ENCODE data around the gene HYAL3.

HYAL3 gene

GRCh38 chr3:50266836-50267235 is 32.4 kb downstream of the HYAL3 start:
- no peak overlapping the region for H3K4me2 ChIP-seq (ENCODE audit: low read length)
- H3K36me3 ChIP-seq (ENCODE audit: control insufficient read depth, low read length): no peaks in the 10 kb centered on the region
- TF ChIP-seq CTCF (IDR thresholded peaks at IDR 0.05; ENCODE audit: low read depth, low read length, poor library complexity, severe bottlenecking) (no peak), EZH2phosphoT487 (IDR thresholded peaks at IDR 0.05; ENCODE audit: borderline replicate concordance, low read length) (no peak)
- H3K27ac ChIP-seq (ENCODE audit: low read depth, low read length): no peak overlapping the region
- no peaks in the 10 kb centered on the region for H3F3A ChIP-seq (ENCODE audit: control insufficient read depth, insufficient read depth)
- H3K9me3 ChIP-seq (ENCODE audit: control insufficient read depth, insufficient read depth, low read length): no peaks in the 10 kb centered on the region
- no peaks in the 10 kb centered on the region for H3K79me2 ChIP-seq (ENCODE audit: control insufficient read depth, low read length)
- no peaks in the 10 kb centered on the region for H3K9me2 ChIP-seq (replicated peaks; ENCODE audit: control insufficient read depth, low read length)
- H3K4me1 ChIP-seq (ENCODE audit: control insufficient read depth, low read length): no peaks in the 10 kb centered on the region
- no peaks in the 10 kb centered on the region for H4K20me1 ChIP-seq (ENCODE audit: control insufficient read depth, insufficient read depth, low read depth, low read length)
- no peak overlapping the region for H3K4me3 ChIP-seq (ENCODE audit: low read length)
- H3K27me3 ChIP-seq (ENCODE audit: control insufficient read depth, low read length): peaks cover 35% of the 10 kb centered on the region

- Histone ChIP-seq H3K4me3 (ENCODE audit: low read length) (no peak overlapping the region), H3K4me2 (ENCODE audit: low read length) (no peak overlapping the region), H3K79me2 (ENCODE audit: control insufficient read depth, low read length) (no peaks in the 10 kb centered on the region), H4K20me1 (ENCODE audit: control insufficient read depth, insufficient read depth, low read depth, low read length) (no peaks in the 10 kb centered on the region), H3K9me2 (replicated peaks; ENCODE audit: control insufficient read depth, low read length) (no peaks in the 10 kb centered on the region), H3K27me3 (ENCODE audit: control insufficient read depth, low read length) (peaks cover 32% of the 10 kb centered on the region), H3K4me1 (ENCODE audit: control insufficient read depth, low read length) (no peaks in the 10 kb centered on the region), H3K36me3 (ENCODE audit: control insufficient read depth, low read length) (no peaks in the 10 kb centered on the region), H3K27ac (ENCODE audit: low read depth, low read length) (no peak overlapping the region), H3F3A (ENCODE audit: control insufficient read depth, insufficient read depth) (no peaks in the 10 kb centered on the region), H3K9me3 (ENCODE audit: control insufficient read depth, insufficient read depth, low read length) (no peaks in the 10 kb centered on the region)
- TF ChIP-seq CTCF (IDR thresholded peaks at IDR 0.05; ENCODE audit: low read depth, low read length, poor library complexity, severe bottlenecking): no peak
- no peak for TF ChIP-seq EZH2phosphoT487 (IDR thresholded peaks at IDR 0.05; ENCODE audit: borderline replicate concordance, low read length)
Measured at GRCh38 chr3:50266017-50266416, 33.2 kb downstream of the HYAL3 start.

GRCh38 chr3:50265571-50265970 is 33.6 kb downstream of the HYAL3 start:
- Histone ChIP-seq H4K20me1 (ENCODE audit: control insufficient read depth, insufficient read depth, low read depth, low read length) (no peaks in the 10 kb centered on the region), H3K9me3 (ENCODE audit: control insufficient read depth, insufficient read depth, low read length) (no peaks in the 10 kb centered on the region), H3K79me2 (ENCODE audit: control insufficient read depth, low read length) (no peaks in the 10 kb centered on the region), H3K4me3 (ENCODE audit: low read length) (no peak overlapping the region), H3K4me1 (ENCODE audit: control insufficient read depth, low read length) (no peaks in the 10 kb centered on the region), H3K27ac (ENCODE audit: low read depth, low read length) (no peak overlapping the region), H3K4me2 (ENCODE audit: low read length) (no peak overlapping the region), H3K36me3 (ENCODE audit: control insufficient read depth, low read length) (no peaks in the 10 kb centered on the region), H3K27me3 (ENCODE audit: control insufficient read depth, low read length) (peaks cover 32% of the 10 kb centered on the region), H3K9me2 (replicated peaks; ENCODE audit: control insufficient read depth, low read length) (no peaks in the 10 kb centered on the region), H3F3A (ENCODE audit: control insufficient read depth, insufficient read depth) (no peaks in the 10 kb centered on the region)
- TF ChIP-seq CTCF (IDR thresholded peaks at IDR 0.05; ENCODE audit: low read depth, low read length, poor library complexity, severe bottlenecking) (no peak), EZH2phosphoT487 (IDR thresholded peaks at IDR 0.05; ENCODE audit: borderline replicate concordance, low read length) (no peak)
